ENCODE results near the gene PBX3. TPM values are rescaled to one million over a fixed set of nuclear protein-coding genes. Genes with fewer than 3 reads are reported as not detected.
A peak's percentile ranks its signal among the peaks of the same experiment; 100 is the strongest.

The PBX3 gene
- total RNA-seq, 1 donor from 2014 or later, result 37.7 TPM

- Mint-ChIP-seq H3K36me3 (ENCODE audit: insufficient read depth) (no peaks in the 10 kb centered on the region), H3K4me3 (ENCODE audit: low read depth) (peak overlapping the region; percentile 91), H3K27ac (peak overlapping the region; percentile 94), H3K27me3 (peaks cover 10% of the 10 kb centered on the region), H3K9me3 (ENCODE audit: low read depth) (no peaks in the 10 kb centered on the region), H3K4me1 (ENCODE audit: low read depth) (peaks cover 29% of the 10 kb centered on the region)
- DNase-seq (ENCODE audit: low spot score, unreplicated experiment), result no peak
- TF ChIP-seq CTCF (IDR thresholded peaks at IDR 0.05; ENCODE audit: unreplicated experiment), result no peak
Measured at GRCh38 chr9:125748446-125749099, 1.4 kb downstream of the PBX3 start.

GRCh38 chr9:125749287-125749935 is 2.2 kb downstream of the PBX3 start:
- no peak for TF ChIP-seq CTCF (IDR thresholded peaks at IDR 0.05; ENCODE audit: unreplicated experiment)
- Mint-ChIP-seq H3K27ac (peak overlapping the region; percentile 54), H3K4me1 (ENCODE audit: low read depth) (peaks cover 35% of the 10 kb centered on the region), H3K27me3 (peaks cover 10% of the 10 kb centered on the region), H3K36me3 (ENCODE audit: insufficient read depth) (no peaks in the 10 kb centered on the region), H3K4me3 (ENCODE audit: low read depth) (peak overlapping the region; percentile 91), H3K9me3 (ENCODE audit: low read depth) (no peaks in the 10 kb centered on the region)
- DNase-seq (ENCODE audit: low spot score, unreplicated experiment), result no peak

GRCh38 chr9:125749951-125750626 is 2.9 kb downstream of the PBX3 start:
- DNase-seq (ENCODE audit: low spot score, unreplicated experiment), result no peak
- no peak overlapping the region for H3K27ac Mint-ChIP-seq
- no peaks in the 10 kb centered on the region for H3K9me3 Mint-ChIP-seq (ENCODE audit: low read depth)
- peaks cover 35% of the 10 kb centered on the region for H3K4me1 Mint-ChIP-seq (ENCODE audit: low read depth)
- no peak for TF ChIP-seq CTCF (IDR thresholded peaks at IDR 0.05; ENCODE audit: unreplicated experiment)
- H3K4me3 Mint-ChIP-seq (ENCODE audit: low read depth), result peak overlapping the region; percentile 91
- no peaks in the 10 kb centered on the region for H3K36me3 Mint-ChIP-seq (ENCODE audit: insufficient read depth)
- H3K27me3 Mint-ChIP-seq, result peaks cover 6% of the 10 kb centered on the region

GRCh38 chr9:125750627-125751011 is 3.4 kb downstream of the PBX3 start:
- TF ChIP-seq CTCF (IDR thresholded peaks at IDR 0.05; ENCODE audit: unreplicated experiment), result no peak
- H3K4me1 Mint-ChIP-seq (ENCODE audit: low read depth), result peaks cover 38% of the 10 kb centered on the region
- no peak for DNase-seq (ENCODE audit: low spot score, unreplicated experiment)
- peak overlapping the region; percentile 40 for H3K4me3 Mint-ChIP-seq (ENCODE audit: low read depth)
- H3K27ac Mint-ChIP-seq, result no peak overlapping the region
- H3K36me3 Mint-ChIP-seq (ENCODE audit: insufficient read depth), result no peaks in the 10 kb centered on the region
- H3K27me3 Mint-ChIP-seq, result peaks cover under 1% of the 10 kb centered on the region
- H3K9me3 Mint-ChIP-seq (ENCODE audit: low read depth), result no peaks in the 10 kb centered on the region

DNA sequence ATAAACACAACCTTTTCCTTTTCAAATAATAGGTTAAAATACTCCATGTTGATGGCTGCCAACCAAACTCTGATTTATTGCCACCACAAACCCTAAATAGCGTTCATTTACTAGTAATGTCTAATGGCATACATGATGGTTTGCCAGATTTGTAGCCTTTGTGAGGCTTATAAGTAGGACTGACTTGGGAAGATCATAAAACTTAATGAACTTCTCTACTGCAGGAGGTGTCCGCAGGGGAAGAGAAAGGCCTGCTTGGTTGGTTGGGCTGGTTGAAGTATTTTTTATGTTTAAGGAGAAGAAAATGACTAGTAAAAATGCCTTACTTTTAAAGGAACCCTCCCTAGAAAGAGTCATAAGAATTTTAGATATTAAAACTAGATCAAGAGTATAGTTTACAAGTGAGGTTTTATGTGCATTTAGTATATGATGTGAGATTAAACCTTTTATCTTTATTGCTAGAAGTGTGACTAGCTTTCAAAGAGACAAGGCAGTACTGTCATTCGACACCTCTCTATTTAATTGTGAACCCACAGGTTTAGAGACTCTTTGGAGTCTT is 5.0 kb downstream of the PBX3 start:
- TF ChIP-seq CTCF (IDR thresholded peaks at IDR 0.05; ENCODE audit: unreplicated experiment), result no peak
- no peak for DNase-seq (ENCODE audit: low spot score, unreplicated experiment)
- no peak overlapping the region for H3K4me3 Mint-ChIP-seq (ENCODE audit: low read depth)
- H3K27ac Mint-ChIP-seq, result peak overlapping the region; percentile 37
- H3K9me3 Mint-ChIP-seq (ENCODE audit: low read depth), result no peaks in the 10 kb centered on the region
- no peaks in the 10 kb centered on the region for H3K27me3 Mint-ChIP-seq
- H3K36me3 Mint-ChIP-seq (ENCODE audit: insufficient read depth), result no peaks in the 10 kb centered on the region
- H3K4me1 Mint-ChIP-seq (ENCODE audit: low read depth), result peaks cover 43% of the 10 kb centered on the region

Data from progenitor cell of endocrine pancreas (in vitro differentiated cells).